Measurements from ENCODE around the gene OR6K2.

Gene OR6K2

GRCh38 chr1:158681606-158682005 lies 18.8 kb downstream of the OR6K2 start:
- DNase-seq, result no peak

GRCh38 chr1:158679289-158679688 lies 21.2 kb downstream of the OR6K2 start:
- no peak for DNase-seq

- DNase-seq, result no peak
These were observed 24.7 kb downstream of the OR6K2 start for GRCh38 chr1:158675563-158676323.

DNA sequence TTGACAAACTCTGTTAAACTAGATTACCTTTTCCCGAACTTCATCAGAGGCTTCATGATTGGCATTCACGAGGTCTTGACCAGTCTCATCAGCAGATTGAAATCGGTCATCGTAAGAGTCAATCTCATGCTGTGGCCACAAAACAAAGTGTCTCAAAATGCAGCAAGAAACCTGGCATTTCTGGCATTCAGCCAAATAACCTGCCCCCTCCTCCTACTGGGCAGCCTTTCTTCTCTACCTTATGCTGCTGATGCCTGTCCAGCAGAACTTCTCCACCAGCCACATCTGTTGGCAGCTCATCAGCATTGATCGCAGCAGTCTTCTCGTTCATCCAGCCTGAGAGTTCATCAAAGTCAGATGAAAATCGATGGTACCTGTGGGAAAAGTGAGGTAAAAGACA lies 26.1 kb downstream of the OR6K2 start:
- DNase-seq, result no peak

DNA sequence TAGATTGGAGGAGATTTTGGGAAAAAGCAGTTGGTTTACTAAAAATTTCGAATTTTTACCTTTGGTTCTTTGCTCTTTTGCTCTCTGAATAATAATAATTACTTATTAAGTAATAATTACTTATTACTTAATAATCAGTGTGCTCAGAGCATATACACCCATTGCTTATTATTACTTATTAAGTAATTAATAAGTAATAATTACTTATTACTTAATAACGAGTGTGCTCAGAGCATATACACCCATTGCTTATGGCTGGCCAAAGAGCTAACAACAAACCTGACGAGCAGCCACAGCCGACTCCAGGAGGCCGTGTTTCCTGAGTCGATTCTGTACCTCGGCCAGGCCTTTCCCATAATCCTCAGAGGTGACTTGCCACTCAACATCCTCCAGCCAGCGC lies 34.4 kb downstream of the OR6K2 start:
- DNase-seq, result no peak

DNA sequence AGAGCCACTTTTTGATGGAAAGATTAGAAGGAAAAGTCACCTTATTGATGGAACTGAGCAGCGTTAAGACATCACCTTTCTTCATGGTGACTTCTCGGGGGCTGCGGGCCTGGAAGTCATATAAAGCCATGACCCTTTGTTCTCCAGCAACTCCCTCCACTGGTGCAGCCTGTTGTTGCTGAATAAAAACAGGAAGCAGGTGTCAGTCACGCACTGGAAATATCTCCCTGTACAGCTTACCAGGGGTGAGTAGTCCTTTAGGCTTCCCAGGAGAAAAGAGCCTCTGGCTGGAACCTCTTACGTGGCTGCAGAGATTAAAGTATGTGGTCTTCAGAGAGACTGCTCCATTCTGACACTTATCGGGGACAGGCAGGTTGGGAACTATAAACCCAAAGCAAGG lies 45.9 kb downstream of the OR6K2 start:
- DNase-seq, result no peak

DNA sequence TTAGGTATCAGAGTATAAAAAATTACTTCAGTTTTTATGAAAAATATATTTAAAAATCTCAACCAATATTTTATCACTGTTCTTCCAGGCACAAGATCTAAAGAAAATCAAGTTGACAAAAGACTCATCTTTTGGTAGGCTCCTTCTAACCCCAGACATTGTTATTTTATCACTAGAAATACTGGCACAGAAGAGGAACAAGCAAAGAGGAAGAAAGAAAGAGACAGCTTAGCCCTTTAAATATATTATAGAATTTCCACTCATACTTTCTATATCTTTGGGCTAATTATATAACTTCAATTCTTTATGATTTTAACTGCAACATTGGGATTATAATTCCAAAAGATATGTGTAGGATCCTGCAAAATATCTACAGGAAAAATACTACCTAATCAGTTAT lies 46.4 kb downstream of the OR6K2 start:
- no peak for DNase-seq

- no peak for DNase-seq
These were observed 47.6 kb downstream of the OR6K2 start for GRCh38 chr1:158652721-158653334.

Data from activated CD4-positive, alpha-beta T cell treated with anti-CD3 and anti-CD28 coated beads for 1 hour (primary cell).